Heart left ventricle (tissue), 16 donors: ENCODE measurements around the gene TSSC4. TPM values are rescaled to one million over a fixed set of nuclear protein-coding genes. Genes with fewer than 3 reads are reported as not detected.
A peak's percentile ranks its signal among the peaks of the same experiment; 100 is the strongest.

Source experiments
- ATAC-seq, 4 donors: fragments of 200-7000 bp; cut with Tn5 transposase; one replicate each; pipeline ENCODE4 v1.9.1; 2020 to 2022; ENCODE audit warnings: moderate library complexity in 4 of 4, mild to moderate bottlenecking in 3 of 4, moderate number of reproducible peaks in 1 of 4
- DNase-seq, 5 donors: peaks; one replicate each; pipeline ENCODE4 v3.0.0-alpha.2; 2020
- H3K27ac ChIP-seq, 12 donors: fragments of 200-600 bp; sonication (generic) in 4 of 12; one replicate each; pipeline versions ENCODE4 v1.5.0 to v1.8.0; 2016 to 2022; ENCODE audit warnings: mild to moderate bottlenecking in 2 of 12
- H3K27me3 ChIP-seq, 9 donors: fragments of 200-600 bp; sonication (generic) in 2 of 9; one replicate each; pipeline versions ENCODE4 v1.5.1 to v1.8.0; 2016 to 2022; ENCODE audit warnings: mild to moderate bottlenecking in 3 of 9
- H3K36me3 ChIP-seq, 9 donors: fragments of 200-600 bp; sonication (generic) in 2 of 9; one replicate each; pipeline versions ENCODE4 v1.5.0 to v1.8.0; 2018 to 2022; ENCODE audit warnings: mild to moderate bottlenecking in 2 of 9
- H3K4me1 ChIP-seq, 12 donors: fragments of 200-600 bp; sonication (generic) in 4 of 12; one replicate each; pipeline versions ENCODE4 v1.5.0 to v1.8.0; 2016 to 2022; ENCODE audit warnings: mild to moderate bottlenecking in 3 of 12
- H3K4me3 ChIP-seq, 12 donors: fragments of 200-600 bp; sonication (generic) in 4 of 12; one replicate each; pipeline versions ENCODE4 v1.5.0 to v1.8.0; 2017 to 2022; ENCODE audit warnings: mild to moderate bottlenecking in 9 of 12, moderate library complexity in 4 of 12
- H3K9me3 ChIP-seq, 12 donors: fragments of 200-600 bp; sonication (generic) in 4 of 12; one replicate each; pipeline versions ENCODE4 v1.5.0 to v1.8.0; 2016 to 2022; ENCODE audit warnings: mild to moderate bottlenecking in 1 of 12
- CTCF ChIP-seq, 12 donors: fragments of 200-600 bp; sonication (generic) in 4 of 12; IDR thresholded peaks; one replicate each; pipeline versions ENCODE4 v1.5.0 to v1.8.0; 2018 to 2022; ENCODE audit warnings: antibody characterized with exemption in 12 of 12, mild to moderate bottlenecking in 5 of 12
- POLR2A ChIP-seq, 2 donors: fragments of 450-650 bp; IDR thresholded peaks; one replicate each; pipeline ENCODE4 v1.6.1; 2017; ENCODE audit warnings: antibody characterized with exemption in 2 of 2, mild to moderate bottlenecking in 2 of 2, moderate library complexity in 2 of 2
- WGBS, 4 donors: extraction: QIAGEN DNeasy Blood & Tissue Kit in 2 of 4; methylation state at CpG; one replicate each; pipeline versions ENCODE4 v1.1.5 to v1.1.7; 2013 to 2018; 5-methylcytosine and 5-hydroxymethylcytosine counted together
- intact Hi-C, 10 donors: fragments of 100-400 bp; cut with DNase I; formaldehyde crosslinking; loops; one replicate each; pipeline versions ENCODE4 v1.11.1 to v1.14.2; 2022
- polyA plus RNA-seq, 2 donors: library from polyadenylated mRNA; stranded (reverse); fragments of 200-250 nt; gene quantifications; one replicate each; pipeline ENCODE4 v1.2.3, GENCODE V29; 2013
- total RNA-seq, 9 donors: library from RNA; depleted of rRNA in 2 of 9; stranded (reverse); fragments of >200 nt in 2 of 9; fragmentation: NEBNext Ultra II Directional in 3 of 9; extraction: Animal tissue kit (Norgen Biotek cat#: 25700) in 3 of 9; gene quantifications; one replicate each; pipeline versions ENCODE4 v1.1.0 to v1.2.4, GENCODE V29; 2016 to 2023
- donor health status: ischemic (EF 13 %, LVEDD 7.1; RV severe dilation, severe dysfunction).
- donor health status: healthy with polysubstance abuse.
- donor health status: DM: no; HTN: yes; CAD: no.
- donor health status: DM: no; HTN: no; CAD: no.
- donor health status: ischemic (EF 25% LVEDD 6.9; RV normal size, moderate dysfunction).
- donor health status: ischemic (EF 25% LVEDD 5.7; RV mildly dilated, moderate dysfunction).
- donor health status: healthy.
- donor health status: DM: yes; HTN: yes; CAD: no.
- donor health status: ischemic (EF 35%, LVEDD 5.7; RV mildly dilated, moderate dysfunction).
- donor health status: nonischemic (EF 11% LVEDD 7.7; RV severe dilation, severe dysfunction).
- donor health status: DM: yes; HTN: yes; CAD: no.
- donor health status: PGD.
- donor health status: ischemic (EF 29% LVEDD 5.4; RV normal size, mild dysfunction).
- donor health status: nonischemic (EF 23%, LVEDD 6.1; RV moderate dilation, normal function).

TSSC4 gene
- total and polyA plus RNA-seq, 11 donors: 23.4 to 75.9 (median 37.2) TPM

- no peak for TF ChIP-seq CTCF (IDR thresholded peaks at IDR 0.05)
- no peak for TF ChIP-seq POLR2A (IDR thresholded peaks at IDR 0.05)
- intact Hi-C loops: no loop called here
- Histone ChIP-seq H3K36me3 (peaks cover 3 to 74% (median 66%) of the 10 kb centered on the region in 9 donors), H3K9me3 (no peaks in the 10 kb centered on the region), H3K4me3 (no peak overlapping the region), H3K27me3 (no peaks in the 10 kb centered on the region), H3K27ac (peak overlapping the region in 1 of 12 donors; percentile 24), H3K4me1 (peaks cover 0 to 38% (median 20%) of the 10 kb centered on the region in 12 donors)
- DNase-seq (no peak), ATAC-seq (no peak)
- WGBS, 4 donors: 88 to 93% (median 89%) methylated on average over 19 to 26 of the region's 26 CpGs
These were observed 4.1 kb upstream of the TSSC4 start for GRCh38 chr11:2396471-2396870.

- H3K4me3 ChIP-seq: no peak overlapping the region
- TF ChIP-seq POLR2A (IDR thresholded peaks at IDR 0.05): no peak
- TF ChIP-seq CTCF (IDR thresholded peaks at IDR 0.05): no peak
- intact Hi-C loops: no loop called here
- no peak for ATAC-seq
- peaks cover 0 to 43% (median 23%) of the 10 kb centered on the region in 12 donors for H3K4me1 ChIP-seq
- no peaks in the 10 kb centered on the region for H3K27me3 ChIP-seq
- no peak for DNase-seq
- H3K27ac ChIP-seq: peak overlapping the region in 1 of 12 donors; percentile 24
- WGBS, 4 donors: 85 to 92% (median 89%) methylated on average over 12 of the region's 12 CpGs
- H3K9me3 ChIP-seq: no peaks in the 10 kb centered on the region
- H3K36me3 ChIP-seq: peaks cover 3 to 70% (median 61%) of the 10 kb centered on the region in 9 donors
These were observed 3.5 kb upstream of the TSSC4 start for GRCh38 chr11:2397005-2397404.

GRCh38 chr11:2398664-2399355 lies 1.7 kb upstream of the TSSC4 start:
- 58 to 69% (median 63%) methylated on average over 7 of the region's 7 CpGs for WGBS, 4 donors
- intact Hi-C loops: loop anchor here in 1 of 10 donors (2.0 kb wide), 1 partner anchor 18 kb away; no protein-coding TSS in a partner anchor
- peaks cover 0 to 34% (median 25%) of the 10 kb centered on the region in 12 donors for H3K4me1 ChIP-seq
- H3K4me3 ChIP-seq: peak overlapping the region in 4 of 12 donors; percentile 69 to 99 (median 78)
- TF ChIP-seq CTCF (IDR thresholded peaks at IDR 0.05) (no peak), POLR2A (IDR thresholded peaks at IDR 0.05) (no peak)
- ATAC-seq: no peak
- H3K9me3 ChIP-seq: no peaks in the 10 kb centered on the region
- peaks cover 3 to 70% (median 64%) of the 10 kb centered on the region in 9 donors for H3K36me3 ChIP-seq
- H3K27ac ChIP-seq: peak overlapping the region; percentile 76 to 100 (median 98)
- no peaks in the 10 kb centered on the region for H3K27me3 ChIP-seq
- DNase-seq: no peak

- Histone ChIP-seq H3K4me1 (peaks cover 0 to 32% (median 25%) of the 10 kb centered on the region in 12 donors), H3K36me3 (peaks cover 3 to 64% (median 58%) of the 10 kb centered on the region in 9 donors), H3K27ac (peak overlapping the region; percentile 76 to 100 (median 98)), H3K4me3 (peak overlapping the region; percentile 54 to 99 (median 73)), H3K27me3 (no peaks in the 10 kb centered on the region), H3K9me3 (no peaks in the 10 kb centered on the region)
- peak in 1 of 5 donors; percentile 46 for DNase-seq
- WGBS, 4 donors: 12 to 33% (median 14%) methylated on average over 6 to 23 of the region's 23 CpGs
- intact Hi-C loops: loop anchor here in 9 of 10 donors (1.0 to 5.0 kb wide), 7 partner anchors 19 to 97 kb away; partner anchors contain the start of genes C11orf21 (in 1 of the 9) and TSPAN32 (in 1 of the 9)
- no peak for TF ChIP-seq CTCF (IDR thresholded peaks at IDR 0.05)
- no peak for TF ChIP-seq POLR2A (IDR thresholded peaks at IDR 0.05)
- peak in 1 of 4 donors; percentile 2 for ATAC-seq
These were observed 972 bp upstream of the TSSC4 start for GRCh38 chr11:2399488-2400068.
